Activated CD4-positive, alpha-beta T cell treated with anti-CD3 and anti-CD28 coated beads, Interleukin-2, amount 10 ng/mL, durations not matched to agents 24 days and 14 days (primary cell): ENCODE data around the gene ZNF20. TPM values are rescaled to one million over a fixed set of nuclear protein-coding genes. Genes with fewer than 3 reads are reported as not detected.
"Not testable (repeated sequence)": the region's sequence is repeated elsewhere in the genome, so short reads cannot be mapped to it uniquely, and the experiment has no call there.

ENCODE experiments used
- DNase-seq: peaks from one replicate; pipeline ENCODE4 v3.0.0; 2022
- H3K27ac Mint-ChIP-seq: one replicate; pipeline ENCODE4 v1.8.0; 2022; ENCODE audit warnings: mild to moderate bottlenecking, mixed read lengths
- H3K27me3 Mint-ChIP-seq: one replicate; pipeline ENCODE4 v1.8.0; 2022; ENCODE audit warnings: mixed read lengths
- H3K36me3 Mint-ChIP-seq: one replicate; pipeline ENCODE4 v1.8.0; 2022; ENCODE audit warnings: low read depth, mild to moderate bottlenecking, mixed read lengths
- H3K4me1 Mint-ChIP-seq: one replicate; pipeline ENCODE4 v1.8.0; 2021; ENCODE audit warnings: mixed read lengths
- H3K4me3 Mint-ChIP-seq: one replicate; pipeline ENCODE4 v1.8.0; 2022; ENCODE audit warnings: mild to moderate bottlenecking, moderate library complexity, mixed read lengths
- H3K9me3 Mint-ChIP-seq: one replicate; pipeline ENCODE4 v1.8.0; 2021; ENCODE audit warnings: mixed read lengths
- intact Hi-C: fragments of 100-400 bp; cut with micrococcal nuclease; formaldehyde crosslinking; loops from one replicate; pipeline ENCODE4 v1.15.1; 2023
- total RNA-seq: library from RNA; stranded (reverse); gene quantifications from 2 replicates; pipeline ENCODE4 v1.2.3, GENCODE V29; 2022

Gene ZNF20
- total RNA-seq, 1 donor from 2014 or later = 2.1 TPM

DNA sequence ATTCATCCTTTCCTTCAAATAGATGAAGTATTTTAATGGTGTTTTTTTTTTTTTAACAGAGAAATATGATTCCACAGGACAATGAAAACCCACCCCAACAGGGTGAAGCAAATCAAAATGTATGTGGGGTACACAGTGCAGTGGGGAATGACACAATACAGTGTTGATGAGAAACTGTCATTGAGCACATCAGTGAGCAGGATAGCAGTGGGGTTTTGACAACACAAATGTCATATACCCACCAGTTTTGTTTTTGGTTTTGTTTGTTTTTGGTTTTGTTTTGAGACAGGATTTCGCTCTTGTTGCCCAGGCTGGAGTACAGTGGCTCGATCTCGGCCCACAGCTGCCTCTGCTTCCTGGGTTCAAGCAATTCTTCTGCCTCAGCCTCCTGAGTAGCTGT lies 46.4 kb downstream of the ZNF20 start:
- Mint-ChIP-seq H3K4me1 (peaks cover 15% of the 10 kb centered on the region), H3K9me3 (peaks cover 12% of the 10 kb centered on the region), H3K36me3 (peaks cover 22% of the 10 kb centered on the region), H3K27ac (no peak overlapping the region), H3K27me3 (no peaks in the 10 kb centered on the region), H3K4me3 (no peak overlapping the region)
- intact Hi-C loops = no loop called here
- DNase-seq = no peak

GRCh38 chr19:12092956-12093355 lies 47.2 kb downstream of the ZNF20 start:
- Mint-ChIP-seq H3K36me3 (peaks cover 17% of the 10 kb centered on the region), H3K4me1 (peaks cover 15% of the 10 kb centered on the region), H3K9me3 (peaks cover 12% of the 10 kb centered on the region), H3K4me3 (peak overlapping the region; percentile 87), H3K27ac (peak overlapping the region; percentile 42), H3K27me3 (no peaks in the 10 kb centered on the region)
- intact Hi-C loops = no loop called here
- no peak for DNase-seq

GRCh38 chr19:12092065-12092867 lies 47.9 kb downstream of the ZNF20 start:
- peaks cover 15% of the 10 kb centered on the region for H3K36me3 Mint-ChIP-seq

DNA sequence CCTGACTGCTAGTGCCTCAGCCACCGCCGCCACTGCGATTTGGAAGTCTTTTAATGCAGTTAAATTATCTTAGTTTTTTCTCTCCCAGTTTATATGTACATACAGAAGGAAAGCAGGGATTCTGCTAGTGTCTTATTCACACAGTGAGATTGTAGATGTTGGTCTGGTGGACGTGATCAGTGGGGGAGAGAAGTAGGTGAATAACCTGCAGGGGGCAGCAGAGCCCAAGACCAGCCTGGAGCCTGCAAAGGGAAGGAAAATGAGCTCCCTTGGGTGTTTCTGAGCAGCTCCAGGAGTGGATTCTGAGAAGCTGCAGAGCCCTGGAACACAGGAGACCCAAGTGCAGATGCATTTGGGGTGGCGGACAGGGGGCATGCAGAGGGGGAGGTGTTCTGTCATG lies 49.3 kb downstream of the ZNF20 start:
- H3K27ac Mint-ChIP-seq = no peak overlapping the region
- peaks cover 10% of the 10 kb centered on the region for H3K9me3 Mint-ChIP-seq
- H3K4me3 Mint-ChIP-seq = peak overlapping the region; percentile 53
- intact Hi-C loops = loop anchor here (1.0 kb wide), 1 partner anchor 49 kb away; the partner anchor contains the start of gene ZNF20
- H3K36me3 Mint-ChIP-seq = peaks cover 10% of the 10 kb centered on the region
- peaks cover 15% of the 10 kb centered on the region for H3K4me1 Mint-ChIP-seq
- no peaks in the 10 kb centered on the region for H3K27me3 Mint-ChIP-seq
- peak; percentile 87 for DNase-seq

More at GRCh38 chr19:12092065-12092867, 47.9 kb downstream of the ZNF20 start:
- Mint-ChIP-seq H3K4me1 (peaks cover 15% of the 10 kb centered on the region), H3K27ac (peak overlapping the region; percentile 86), H3K9me3 (peaks cover 12% of the 10 kb centered on the region), H3K4me3 (peak overlapping the region; percentile 87), H3K27me3 (no peaks in the 10 kb centered on the region)
- intact Hi-C loops = no loop called here
- peak; percentile 87 for DNase-seq

GRCh38 chr19:12085074-12085818 lies 54.9 kb downstream of the ZNF20 start:
- Mint-ChIP-seq H3K9me3 (peaks cover 10% of the 10 kb centered on the region), H3K36me3 (peaks cover 3% of the 10 kb centered on the region), H3K27me3 (no peaks in the 10 kb centered on the region), H3K27ac (no peak overlapping the region), H3K4me3 (no peak overlapping the region), H3K4me1 (no peaks in the 10 kb centered on the region)
- intact Hi-C loops = no loop called here
- no peak for DNase-seq

DNA sequence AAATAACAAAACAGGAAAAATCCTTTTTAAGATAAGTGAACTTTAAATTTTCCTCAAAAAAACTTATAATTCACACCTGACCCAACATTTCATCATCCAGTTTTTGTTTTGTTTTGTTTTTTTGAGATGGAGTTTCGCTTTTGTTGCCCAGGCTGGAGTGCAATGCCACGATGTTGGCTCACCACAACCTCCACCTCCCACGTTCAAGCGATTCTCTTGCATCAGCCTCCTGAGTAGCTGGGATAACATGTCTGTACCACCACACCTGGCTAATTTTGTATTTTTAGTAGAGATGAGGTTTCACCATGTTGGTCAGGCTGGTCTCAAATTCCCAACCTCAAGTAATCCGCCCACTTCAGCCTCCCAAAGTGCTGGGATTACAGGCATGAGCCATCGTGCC lies 56.8 kb downstream of the ZNF20 start:
- H3K27me3 Mint-ChIP-seq, H3K4me1 Mint-ChIP-seq, H3K4me3 Mint-ChIP-seq, intact Hi-C loops, DNase-seq, H3K36me3 Mint-ChIP-seq, H3K27ac Mint-ChIP-seq: not testable (repeated sequence)
- H3K9me3 Mint-ChIP-seq = peaks cover 10% of the 10 kb centered on the region

Other genes with a start within 250 kb of the ZNF20 start
- gene ZNF700, start 215.2 kb downstream of the ZNF20 start, total RNA-seq = 12.6 and 13.4 TPM in 2 replicates
- gene ZNF763, start 175.3 kb downstream of the ZNF20 start, total RNA-seq = 0.31 and 0.51 TPM in 2 replicates
- gene ZNF433, start 104.7 kb downstream of the ZNF20 start, total RNA-seq = 0.14 and 0.21 TPM in 2 replicates
- gene ZNF878, start 87.4 kb downstream of the ZNF20 start, total RNA-seq = 0.21 and 0.49 TPM in 2 replicates
- gene ZNF844, start 75.6 kb downstream of the ZNF20 start, total RNA-seq = 0.59 and 0.93 TPM in 2 replicates
- 3.0 and 3.7 TPM in 2 replicates for gene ZNF625, start 16.4 kb upstream of the ZNF20 start, total RNA-seq
- gene ZNF136, start 22.7 kb upstream of the ZNF20 start, total RNA-seq = 9.4 and 10.3 TPM in 2 replicates
- gene ZNF44, start 154.5 kb upstream of the ZNF20 start, total RNA-seq = 8.4 TPM in 2 replicates
- 2.9 and 3.0 TPM in 2 replicates for gene ZNF563, start 193.3 kb upstream of the ZNF20 start, total RNA-seq
- 0.56 and 1.2 TPM in 2 replicates for gene ZNF442, start 225.3 kb upstream of the ZNF20 start, total RNA-seq